Right cardiac atrium (tissue), 5 donors: ENCODE results near the gene GTF2I. TPM values are rescaled to one million over a fixed set of nuclear protein-coding genes. Genes with fewer than 3 reads are reported as not detected.
"Not testable (repeated sequence)": the region's sequence is repeated elsewhere in the genome, so short reads cannot be mapped to it uniquely, and the experiment has no call there.

Experiments
- ATAC-seq, 2 donors: fragments of 200-7000 bp; cut with Tn5 transposase; one replicate each; pipeline versions ENCODE4 v1.8.0 to v1.9.1; 2020; ENCODE audit warnings: moderate library complexity in 2 of 2, mild to moderate bottlenecking in 1 of 2
- DNase-seq, 3 donors: peaks; one replicate each; pipeline ENCODE4 v3.0.0-alpha.2; 2020
- H3K27ac ChIP-seq: one replicate; pipeline ENCODE4 v1.5.1; 2013; ENCODE audit warnings: mild to moderate bottlenecking, low read length, control low read depth, moderate library complexity
- H3K27me3 ChIP-seq: one replicate; pipeline ENCODE4 v1.6.1; 2013; ENCODE audit not compliant: control insufficient read depth, insufficient read depth
- H3K4me1 ChIP-seq: one replicate; pipeline ENCODE4 v1.6.1; 2013; ENCODE audit warnings: low read length; ENCODE audit not compliant: control insufficient read depth, insufficient read depth
- H3K4me3 ChIP-seq: one replicate; pipeline ENCODE4 v1.5.1; 2013; ENCODE audit warnings: low read length, control low read depth
- H3K9me3 ChIP-seq: one replicate; pipeline ENCODE4 v1.6.1; 2013; ENCODE audit warnings: low read length; ENCODE audit not compliant: control insufficient read depth
- WGBS: extraction: QIAGEN DNeasy Blood & Tissue Kit; methylation state at CpG from one replicate; pipeline ENCODE4 v1.1.7; 2013; 5-methylcytosine and 5-hydroxymethylcytosine counted together
- intact Hi-C, 4 donors: fragments of 100-400 bp; cut with DNase I; formaldehyde crosslinking; loops; one replicate each; pipeline versions ENCODE4 v1.11.0 to v1.14.0; 2022 to 2023
- polyA plus RNA-seq: library from polyadenylated mRNA; stranded (reverse); fragments of 200-250 nt; gene quantifications from one replicate; pipeline ENCODE4 v1.2.3, GENCODE V29; 2013
- total RNA-seq, 4 donors: library from RNA; stranded (reverse); fragmentation: NEBNext Ultra II Directional; extraction: Animal tissue kit (Norgen Biotek cat#: 25700); gene quantifications; one replicate each; pipeline ENCODE4 v1.2.1, GENCODE V29; 2021
- donor health status: healthy with polysubstance abuse.
- donor health status: DM: no; HTN: yes; CAD: no.
- donor health status: DM: no; HTN: no; CAD: no.
- donor health status: DM: no; HTN: yes; CAD: no; lungs with severe emphysema.
- donor health status: DM: yes; HTN: yes; CAD: no.

Gene GTF2I
- total and polyA plus RNA-seq, 5 donors = 34.9 to 162 (median 137) TPM

DNA sequence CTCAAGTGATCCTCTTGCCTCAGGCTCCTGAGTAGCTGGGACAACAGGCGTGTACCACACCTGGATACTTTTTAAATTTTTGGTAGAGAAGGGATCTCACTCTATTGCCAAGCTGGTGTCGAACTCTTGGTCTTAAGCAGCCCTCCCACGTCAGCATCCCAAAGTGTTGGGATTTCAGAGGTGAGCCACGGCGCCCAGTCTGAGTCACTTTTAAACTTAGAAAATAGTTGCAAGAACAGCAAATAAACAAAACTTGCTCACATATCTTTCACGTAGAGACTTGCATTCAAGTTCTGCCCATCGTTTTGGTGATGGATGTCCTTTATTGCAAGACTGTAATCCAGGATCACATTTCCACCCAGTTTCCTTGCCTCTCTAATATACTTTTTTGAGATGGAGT lies 16.6 kb downstream of the GTF2I start:
- intact Hi-C loops = no loop called here
- H3K27ac ChIP-seq = no peak overlapping the region
- WGBS = 87% methylated on average over 7 of the region's 7 CpGs

DNA sequence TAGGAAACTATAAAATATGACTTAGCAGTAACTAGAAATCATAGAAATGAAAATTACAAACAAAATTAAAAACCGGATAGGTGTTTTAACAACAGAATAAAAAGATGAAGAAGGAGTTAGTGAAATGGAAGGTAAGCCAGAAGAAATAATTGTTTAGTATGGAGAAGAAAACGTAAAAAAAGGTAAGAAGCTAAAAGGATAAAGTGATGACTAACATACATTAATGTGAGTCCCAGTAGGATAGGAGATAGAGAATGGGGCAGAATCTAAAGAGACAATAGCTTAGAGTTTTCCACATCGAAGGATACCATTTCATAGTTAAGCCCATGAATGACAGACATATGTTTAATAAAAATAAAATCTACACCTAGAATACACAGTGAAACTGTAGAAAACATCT lies 25.3 kb downstream of the GTF2I start:
- intact Hi-C loops = no loop called here

More for the DNA sequence above, 16.6 kb downstream of the GTF2I start:
- Histone ChIP-seq H3K27me3 (no peaks in the 10 kb centered on the region), H3K4me3 (no peak overlapping the region), H3K9me3 (no peaks in the 10 kb centered on the region), H3K4me1 (peaks cover 3% of the 10 kb centered on the region)
- no peak for DNase-seq
- no peak for ATAC-seq

GRCh38 chr7:74683799-74684198 lies 26.3 kb downstream of the GTF2I start:
- H3K27ac ChIP-seq = no peak overlapping the region
- intact Hi-C loops = no loop called here
- H3K9me3 ChIP-seq = no peaks in the 10 kb centered on the region
- H3K4me1 ChIP-seq = peaks cover 5% of the 10 kb centered on the region
- 93% methylated on average over 5 of the region's 5 CpGs for WGBS
- no peak for DNase-seq
- no peaks in the 10 kb centered on the region for H3K27me3 ChIP-seq
- ATAC-seq = no peak
- H3K4me3 ChIP-seq = no peak overlapping the region

More for the DNA sequence above, 25.3 kb downstream of the GTF2I start:
- ATAC-seq (no peak), DNase-seq (no peak)
- Histone ChIP-seq H3K27ac (no peak overlapping the region), H3K4me3 (no peak overlapping the region), H3K9me3 (no peaks in the 10 kb centered on the region), H3K4me1 (peaks cover 3% of the 10 kb centered on the region), H3K27me3 (no peaks in the 10 kb centered on the region)
- WGBS = 97% methylated on average over 3 of the region's 3 CpGs

DNA sequence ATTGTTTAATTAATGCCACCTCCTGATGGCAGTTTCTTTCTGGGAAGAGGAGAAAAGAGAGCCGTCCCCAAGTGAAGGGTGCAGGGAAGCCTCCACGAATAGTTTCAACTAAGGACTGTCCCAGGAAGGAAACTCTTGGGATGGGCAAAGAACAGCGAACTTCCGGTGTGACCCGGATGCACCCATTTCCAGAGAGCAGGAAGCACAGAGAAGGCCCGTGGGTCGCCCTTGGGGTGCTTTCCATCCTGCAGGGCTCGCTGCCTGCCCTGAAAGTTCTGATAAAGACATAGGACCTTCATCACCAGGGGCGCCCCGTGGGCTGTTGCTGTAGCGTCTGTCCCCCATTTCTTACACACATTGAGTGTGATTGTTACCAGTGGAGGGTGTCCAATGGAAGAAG lies 27.0 kb downstream of the GTF2I start:
- H3K9me3 ChIP-seq = no peaks in the 10 kb centered on the region
- ATAC-seq (peak in 1 of 2 donors; percentile 37), DNase-seq (no peak)
- H3K27ac ChIP-seq = no peak overlapping the region
- H3K4me3 ChIP-seq = no peak overlapping the region
- 82% methylated on average over 11 of the region's 11 CpGs for WGBS
- intact Hi-C loops = no loop called here
- peaks cover 5% of the 10 kb centered on the region for H3K4me1 ChIP-seq
- H3K27me3 ChIP-seq = no peaks in the 10 kb centered on the region

DNA sequence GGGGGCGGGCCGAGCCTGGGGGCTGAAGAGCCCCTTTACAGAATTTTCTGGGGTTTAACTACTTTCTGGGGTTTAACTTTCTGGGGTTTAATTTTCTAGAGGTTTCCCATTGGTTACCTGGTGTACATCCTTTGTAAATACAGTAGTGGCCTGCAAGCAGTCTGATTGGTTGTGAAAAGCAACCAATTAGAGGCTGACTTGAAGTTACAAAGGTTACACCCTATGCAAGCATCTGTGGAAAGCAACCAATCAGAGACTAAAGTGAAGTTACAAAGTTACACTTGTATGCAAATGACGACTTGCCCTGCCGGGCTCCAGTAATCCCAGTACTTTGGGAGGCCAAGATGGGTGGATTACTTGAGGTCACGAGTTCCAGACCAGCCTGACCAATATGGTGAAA lies 27.4 kb downstream of the GTF2I start:
- Histone ChIP-seq H3K27me3 (no peaks in the 10 kb centered on the region), H3K27ac (no peak overlapping the region), H3K9me3 (no peaks in the 10 kb centered on the region), H3K4me3 (no peak overlapping the region), H3K4me1 (peaks cover 5% of the 10 kb centered on the region)
- WGBS = 97% methylated on average over 5 of the region's 5 CpGs
- no peak for ATAC-seq
- intact Hi-C loops = no loop called here
- DNase-seq = no peak

GRCh38 chr7:74690474-74690873 lies 33.0 kb downstream of the GTF2I start:
- DNase-seq (no peak), ATAC-seq (peak in 1 of 2 donors; percentile 29)
- Histone ChIP-seq H3K9me3 (no peaks in the 10 kb centered on the region), H3K4me3 (no peak overlapping the region), H3K4me1 (peaks cover 3% of the 10 kb centered on the region), H3K27ac (no peak overlapping the region), H3K27me3 (no peaks in the 10 kb centered on the region)
- intact Hi-C loops = loop anchor here in 1 of 4 donors (10.0 kb wide), 1 partner anchor 286 kb away; no protein-coding TSS in a partner anchor
- WGBS = 71% methylated on average over 3 of the region's 3 CpGs

GRCh38 chr7:74704419-74704818 lies 46.9 kb downstream of the GTF2I start:
- WGBS = 98% methylated on average over 6 of the region's 6 CpGs
- intact Hi-C loops = not testable (repeated sequence)

DNA sequence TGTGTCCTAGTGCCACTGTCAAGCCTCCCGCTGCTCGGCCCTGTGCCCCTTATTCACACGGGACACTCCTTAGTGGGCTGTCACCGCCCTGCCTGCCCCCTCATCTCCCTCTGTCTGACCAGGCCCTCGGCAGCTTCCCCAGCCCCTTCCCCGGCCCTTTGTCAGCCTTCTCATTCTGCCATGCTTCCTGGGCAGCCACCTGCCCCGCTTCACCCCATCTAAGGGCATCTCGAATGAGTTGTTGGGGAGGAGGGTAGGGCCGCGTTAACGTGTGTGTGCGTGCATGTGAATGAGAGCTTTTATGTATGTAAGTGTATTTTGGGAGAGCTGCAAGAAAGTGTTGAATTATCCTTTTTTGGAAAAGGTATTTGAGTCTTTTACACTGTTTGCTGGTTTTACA lies 49.7 kb downstream of the GTF2I start:
- ATAC-seq (no peak), DNase-seq (no peak)
- no peaks in the 10 kb centered on the region for H3K27me3 ChIP-seq
- no peak overlapping the region for H3K27ac ChIP-seq
- no peaks in the 10 kb centered on the region for H3K9me3 ChIP-seq
- no peak overlapping the region for H3K4me3 ChIP-seq
- intact Hi-C loops = no loop called here
- 82% methylated on average over 12 of the region's 12 CpGs for WGBS
- no peaks in the 10 kb centered on the region for H3K4me1 ChIP-seq

More at GRCh38 chr7:74704419-74704818, 46.9 kb downstream of the GTF2I start:
- H3K27me3 ChIP-seq, H3K27ac ChIP-seq, H3K9me3 ChIP-seq, ATAC-seq, H3K4me1 ChIP-seq, H3K4me3 ChIP-seq, DNase-seq: not testable (repeated sequence)

DNA sequence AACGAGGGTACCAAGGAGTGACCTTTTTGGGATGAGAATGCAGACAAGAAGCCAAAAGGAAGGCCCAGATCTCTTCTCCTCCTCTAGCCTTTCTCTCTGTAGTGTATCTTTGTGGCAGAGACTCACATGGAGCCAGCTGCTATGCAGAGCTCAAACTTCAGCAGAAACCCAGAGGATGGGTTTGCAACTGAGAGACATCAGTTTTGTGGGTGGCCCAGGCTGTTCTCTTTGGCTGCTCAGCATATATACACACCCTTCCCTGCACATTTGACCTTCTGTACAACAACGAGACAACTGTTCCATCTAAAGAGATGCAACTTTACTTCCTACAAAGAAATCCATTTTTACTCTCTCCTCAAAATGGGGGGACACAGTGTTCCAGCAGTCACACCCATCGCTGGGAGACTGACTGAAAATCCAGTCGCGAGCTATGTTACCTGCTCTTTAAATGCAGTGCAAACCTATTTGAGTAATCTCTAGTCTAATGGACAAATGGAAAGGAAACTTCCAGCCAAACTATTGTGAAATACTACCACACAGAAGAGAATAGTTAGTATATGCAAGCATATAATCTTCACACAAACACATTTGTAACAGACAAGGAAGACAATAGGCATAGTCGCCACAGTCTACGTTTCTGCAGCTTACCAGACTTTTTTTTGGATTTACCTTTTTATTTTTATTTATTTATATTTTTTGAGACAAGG lies 51.2 kb downstream of the GTF2I start:
- Histone ChIP-seq H3K27me3 (no peaks in the 10 kb centered on the region), H3K9me3 (no peaks in the 10 kb centered on the region), H3K27ac (no peak overlapping the region), H3K4me1 (no peaks in the 10 kb centered on the region), H3K4me3 (no peak overlapping the region)
- 71% methylated on average over 7 of the region's 7 CpGs for WGBS
- DNase-seq (no peak), ATAC-seq (no peak)
- intact Hi-C loops = no loop called here

- Histone ChIP-seq H3K9me3 (no peaks in the 10 kb centered on the region), H3K4me1 (no peaks in the 10 kb centered on the region), H3K27me3 (no peaks in the 10 kb centered on the region), H3K27ac (no peak overlapping the region), H3K4me3 (no peak overlapping the region)
- DNase-seq (no peak), ATAC-seq (no peak)
- intact Hi-C loops = no loop called here
- 95% methylated on average over 10 of the region's 10 CpGs for WGBS
Observed at GRCh38 chr7:74709880-74710671, 52.6 kb downstream of the GTF2I start.

DNA sequence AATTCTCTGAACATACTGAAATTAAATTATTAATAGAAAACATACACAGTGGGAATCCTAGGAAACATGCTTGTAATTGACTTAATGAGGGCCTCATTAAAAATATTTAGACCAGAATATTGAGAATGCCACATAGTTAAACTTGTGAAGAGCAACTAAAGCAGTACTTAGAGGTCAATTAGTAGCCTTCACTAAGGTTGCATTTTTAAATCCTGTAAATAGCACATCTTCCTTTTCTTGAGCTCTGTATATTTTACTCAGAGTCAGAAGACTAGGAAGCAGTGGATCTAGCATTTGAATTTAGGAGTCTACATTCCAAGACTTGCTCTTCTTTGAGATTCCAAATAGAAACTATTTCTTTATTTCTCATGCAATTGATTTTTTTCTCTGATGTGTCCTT lies 56.0 kb downstream of the GTF2I start:
- Histone ChIP-seq H3K27me3 (no peaks in the 10 kb centered on the region), H3K4me1 (no peaks in the 10 kb centered on the region), H3K4me3 (no peak overlapping the region), H3K27ac (no peak overlapping the region), H3K9me3 (no peaks in the 10 kb centered on the region)
- DNase-seq (no peak), ATAC-seq (no peak)
- intact Hi-C loops = no loop called here
